Mucosa of descending colon (tissue), 3 donors: ENCODE results near the gene GUCA1A. TPM values are rescaled to one million over a fixed set of nuclear protein-coding genes. Genes with fewer than 3 reads are reported as not detected.

Experiments used
- ATAC-seq: fragments of 200-7000 bp; cut with Tn5 transposase; one replicate; pipeline ENCODE4 v1.9.1; 2020; ENCODE audit warnings: mild to moderate bottlenecking, moderate library complexity
- DNase-seq, 3 donors: peaks; one replicate each; pipeline ENCODE4 v3.0.0-alpha.2; 2020
- H3K36me3 ChIP-seq: fragments of 200-600 bp; one replicate; pipeline ENCODE4 v1.8.0; 2021; ENCODE audit warnings: low read depth, mild to moderate bottlenecking
- H3K4me1 ChIP-seq: fragments of 200-600 bp; one replicate; pipeline ENCODE4 v1.8.0; 2021; ENCODE audit warnings: low read depth, mild to moderate bottlenecking
- H3K4me3 ChIP-seq: fragments of 200-600 bp; one replicate; pipeline ENCODE4 v1.8.0; 2021; ENCODE audit warnings: mild to moderate bottlenecking
- H3K9me3 ChIP-seq: fragments of 200-600 bp; one replicate; pipeline ENCODE4 v1.8.0; 2021; ENCODE audit warnings: mild to moderate bottlenecking
- intact Hi-C, 2 donors: fragments of 100-400 bp; cut with DNase I in 1 of 2; cut with micrococcal nuclease in 1 of 2; formaldehyde crosslinking; loops; one replicate each; pipeline versions ENCODE4 v1.11.0 to v1.11.1; 2022; cut with DNase I, micrococcal nuclease
- long read RNA-seq, 2 donors: library from polyadenylated mRNA; unstranded; transcript quantifications; one replicate each; pipeline ENCODE4 v2.0.0, GENCODE V29; 2019 to 2021
- total RNA-seq, 3 donors: library from RNA; stranded (reverse); fragmentation: NEBNext Ultra II Directional in 2 of 3; extraction: Animal tissue kit (Norgen Biotek cat#: 25700) in 2 of 3; gene quantifications; one replicate each; pipeline versions ENCODE4 v1.2.1 to v1.2.4, GENCODE V29; 2021 to 2023
- TF ChIP-seq, protein P1 (sequence below): fragments of 200-600 bp; IDR thresholded peaks from one replicate; pipeline ENCODE4 v1.8.0; 2022; ENCODE audit warnings: antibody characterized with exemption, mild to moderate bottlenecking
- donor health status: DM: no; HTN: no; CAD: no; lungs with moderate emphysema.
- donor health status: DM: no; HTN: no; CAD: no.
- donor health status: DM: no; HTN: yes; CAD: no.

Gene GUCA1A
- total RNA-seq, result not detected
- long read RNA-seq, donor 1, result 0 reads
- long read RNA-seq, donor 2, result 0 reads

DNA sequence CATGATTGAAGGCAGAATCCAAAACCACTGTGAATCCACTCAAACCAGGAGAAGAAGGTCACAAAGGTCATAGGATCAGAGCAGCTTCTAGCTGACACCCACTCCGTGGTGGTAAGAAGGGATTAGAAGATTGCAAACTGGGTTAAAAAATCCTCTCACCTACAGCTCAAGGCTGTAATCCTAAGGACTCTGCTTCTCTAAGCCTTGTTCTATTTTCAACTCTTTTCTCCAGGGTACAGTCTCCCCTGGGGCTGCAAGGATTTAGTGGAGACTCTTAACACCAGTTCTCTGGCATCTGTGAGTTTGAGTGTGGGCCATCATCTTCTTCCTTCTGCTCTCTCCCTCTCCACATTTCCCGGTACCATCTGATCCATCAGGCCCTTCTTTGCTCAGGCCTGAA, at the start of gene GUCA1A:
Gene GUCA1A (plus strand): TSS at position 264 of the 400 bp plus-strand sequence. CDS start 250 bp downstream, outside the sequence.
- ATAC-seq, result no peak
- H3K36me3 ChIP-seq, result no peaks in the 10 kb centered on the region
- no peaks in the 10 kb centered on the region for H3K9me3 ChIP-seq
- no peak within 1 kb of the TSS for H3K4me3 ChIP-seq
- peaks cover 3% of the 10 kb centered on the region for H3K4me1 ChIP-seq
- DNase-seq, result no peak
- intact Hi-C loops, result no loop called here
- TF ChIP-seq, protein P1, sequence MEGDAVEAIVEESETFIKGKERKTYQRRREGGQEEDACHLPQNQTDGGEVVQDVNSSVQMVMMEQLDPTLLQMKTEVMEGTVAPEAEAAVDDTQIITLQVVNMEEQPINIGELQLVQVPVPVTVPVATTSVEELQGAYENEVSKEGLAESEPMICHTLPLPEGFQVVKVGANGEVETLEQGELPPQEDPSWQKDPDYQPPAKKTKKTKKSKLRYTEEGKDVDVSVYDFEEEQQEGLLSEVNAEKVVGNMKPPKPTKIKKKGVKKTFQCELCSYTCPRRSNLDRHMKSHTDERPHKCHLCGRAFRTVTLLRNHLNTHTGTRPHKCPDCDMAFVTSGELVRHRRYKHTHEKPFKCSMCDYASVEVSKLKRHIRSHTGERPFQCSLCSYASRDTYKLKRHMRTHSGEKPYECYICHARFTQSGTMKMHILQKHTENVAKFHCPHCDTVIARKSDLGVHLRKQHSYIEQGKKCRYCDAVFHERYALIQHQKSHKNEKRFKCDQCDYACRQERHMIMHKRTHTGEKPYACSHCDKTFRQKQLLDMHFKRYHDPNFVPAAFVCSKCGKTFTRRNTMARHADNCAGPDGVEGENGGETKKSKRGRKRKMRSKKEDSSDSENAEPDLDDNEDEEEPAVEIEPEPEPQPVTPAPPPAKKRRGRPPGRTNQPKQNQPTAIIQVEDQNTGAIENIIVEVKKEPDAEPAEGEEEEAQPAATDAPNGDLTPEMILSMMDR, result no peak

DNA sequence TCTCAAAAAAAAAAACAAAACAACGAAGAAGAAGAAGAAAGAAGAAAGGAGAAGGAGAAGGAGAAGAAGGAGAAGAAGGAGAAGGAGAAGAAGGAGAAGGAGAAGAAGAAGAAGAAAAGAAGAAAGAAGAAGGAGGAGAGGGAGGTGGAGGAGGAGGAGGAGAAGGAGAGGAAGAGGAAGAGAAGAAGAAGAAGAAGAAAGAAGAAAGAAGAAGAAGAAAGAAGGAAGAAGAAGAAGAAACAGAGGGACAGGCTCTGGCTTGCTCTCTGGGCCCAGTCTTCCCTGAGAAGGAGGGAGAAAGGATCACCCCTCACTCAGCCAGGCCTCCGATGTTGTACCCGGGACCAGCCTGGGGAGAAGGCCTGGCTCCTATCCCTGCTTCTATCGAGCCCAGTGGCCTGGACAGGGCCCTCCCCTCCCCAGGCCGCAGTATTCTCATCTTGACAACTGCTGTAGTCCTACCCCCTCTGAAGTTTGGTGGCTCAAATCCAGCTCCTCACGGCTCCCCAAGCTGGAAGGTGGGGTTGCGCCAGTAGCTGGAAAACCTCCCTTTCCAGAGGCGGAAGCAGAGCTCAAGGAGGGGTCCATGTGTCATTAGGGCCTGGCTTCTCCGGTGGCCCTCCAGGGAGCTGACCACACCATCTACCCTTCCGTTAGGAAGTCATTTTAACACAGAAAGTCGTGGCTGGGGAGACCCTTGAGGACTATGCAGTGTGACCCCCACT, 49.6 kb upstream of the GUCA1A start:
- no peaks in the 10 kb centered on the region for H3K9me3 ChIP-seq
- H3K36me3 ChIP-seq, result no peaks in the 10 kb centered on the region
- TF ChIP-seq, protein P1, result no peak

DNA sequence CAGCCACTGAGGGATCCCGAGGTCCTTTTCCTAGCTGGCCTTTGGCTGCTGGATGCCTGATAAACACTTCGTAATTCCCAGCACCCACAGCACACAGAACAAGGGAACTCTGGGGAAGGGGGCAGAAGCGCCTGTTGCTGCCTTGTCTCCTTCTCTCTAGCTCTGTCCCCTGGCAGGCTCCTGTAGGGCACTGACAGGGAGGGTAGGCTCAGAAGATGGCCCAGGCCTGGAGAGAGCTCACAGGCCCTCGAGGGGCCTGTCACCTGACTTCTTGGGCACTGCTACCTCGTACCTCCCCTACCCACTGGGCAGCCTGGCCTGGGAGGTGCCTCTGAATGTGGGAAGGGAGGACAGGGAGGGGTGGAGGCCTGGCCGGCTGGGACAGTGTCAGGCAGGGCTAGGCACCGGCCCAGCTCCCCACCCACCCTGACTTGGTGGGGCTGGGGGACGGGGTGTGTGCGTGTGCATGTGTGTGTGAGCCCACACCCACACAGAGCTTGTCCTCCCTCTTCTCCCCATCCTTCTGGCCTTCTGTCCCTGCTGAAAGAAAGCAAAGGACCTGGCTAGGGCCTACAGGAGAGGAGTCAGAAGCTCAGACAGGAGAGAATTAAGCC, 48.8 kb upstream of the GUCA1A start:
- DNase-seq (no peak), ATAC-seq (peak; percentile 2)
- no peaks in the 10 kb centered on the region for H3K9me3 ChIP-seq
- TF ChIP-seq, protein P1, result no peak
- intact Hi-C loops, result no loop called here
- peaks cover 19% of the 10 kb centered on the region for H3K4me1 ChIP-seq
- no peaks in the 10 kb centered on the region for H3K36me3 ChIP-seq
- H3K4me3 ChIP-seq, result no peak overlapping the region

More for the DNA sequence above, 49.6 kb upstream of the GUCA1A start:
- H3K4me1 ChIP-seq, result peaks cover 20% of the 10 kb centered on the region
- DNase-seq (no peak), ATAC-seq (no peak)
- H3K4me3 ChIP-seq, result no peak overlapping the region
- intact Hi-C loops, result no loop called here

DNA sequence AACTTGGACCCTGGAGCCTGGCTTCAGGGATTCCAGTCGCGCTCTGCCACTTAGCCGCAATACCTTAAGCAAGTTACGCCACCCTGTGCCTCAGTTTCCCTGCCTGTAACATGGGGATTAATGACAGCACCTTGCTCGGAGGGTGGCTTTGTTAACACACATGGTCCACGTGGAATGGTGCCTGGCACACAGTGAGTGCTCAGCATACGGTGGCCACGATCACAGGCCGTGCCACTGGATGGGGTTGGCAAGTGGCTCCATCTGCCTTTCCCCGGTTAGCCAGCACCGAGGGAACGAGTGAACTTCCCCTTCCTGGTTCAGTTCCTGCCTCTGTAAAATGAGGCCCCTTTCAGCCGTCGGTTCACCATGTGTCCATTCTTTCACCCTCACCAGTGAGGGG, 47.9 kb upstream of the GUCA1A start:
- Histone ChIP-seq H3K36me3 (no peaks in the 10 kb centered on the region), H3K4me3 (no peak overlapping the region), H3K9me3 (no peaks in the 10 kb centered on the region), H3K4me1 (peaks cover 15% of the 10 kb centered on the region)
- TF ChIP-seq, protein P1, result no peak
- intact Hi-C loops, result no loop called here
- ATAC-seq (no peak), DNase-seq (no peak)

DNA sequence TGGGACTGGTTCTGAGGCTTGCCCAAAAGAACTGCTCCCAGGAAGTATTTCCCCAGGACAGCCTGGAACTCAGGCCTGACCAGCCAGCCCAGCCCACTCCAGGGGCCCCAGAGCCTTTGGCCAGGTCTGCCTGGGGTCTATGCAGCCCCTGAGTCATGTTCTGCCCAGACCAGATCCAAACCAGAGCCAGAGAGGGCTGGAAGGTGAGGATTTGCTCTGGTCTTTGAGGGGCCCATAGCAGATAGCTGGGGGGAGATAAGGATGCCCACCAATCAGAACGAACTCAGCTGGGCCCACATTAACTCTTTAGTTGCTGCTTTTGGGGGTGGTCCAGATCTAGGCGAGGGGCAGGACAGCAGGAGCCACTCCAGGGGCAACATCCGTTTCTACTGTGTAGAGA, 47.5 kb upstream of the GUCA1A start:
- H3K4me3 ChIP-seq, result no peak overlapping the region
- intact Hi-C loops, result no loop called here
- ATAC-seq, result no peak
- TF ChIP-seq, protein P1, result no peak
- H3K36me3 ChIP-seq, result no peaks in the 10 kb centered on the region
- no peak for DNase-seq
- no peaks in the 10 kb centered on the region for H3K9me3 ChIP-seq
- H3K4me1 ChIP-seq, result peaks cover 15% of the 10 kb centered on the region
